IMR-90 (cell line): ENCODE data around the gene SIPA1. TPM values are rescaled to one million over a fixed set of nuclear protein-coding genes. Genes with fewer than 3 reads are reported as not detected.

Experiments used
- ATAC-seq: fragments of 200-7000 bp; cut with Tn5 transposase; 2 replicates; pipeline ENCODE4 v1.9.1; 2020; ENCODE audit warnings: low read depth, mild to moderate bottlenecking, moderate library complexity
- BruUV-seq: library from RNA; stranded (reverse); fragments of 400-500 nt; replicated peaks from 2 replicates; lab custom pipeline; 2021; lab: Mats Ljungman, UMichigan
- CTCF ChIA-PET: fragments of 300-600 bp; formaldehyde crosslinking; extraction: SDS; loops from one replicate; lab custom pipeline; 2021; ENCODE audit warnings: antibody characterized with exemption; lab: Yijun Ruan, JAX
- POLR2A ChIA-PET: fragments of 300-600 bp; sonication (Branson Sonifier 250); formaldehyde crosslinking; loops from one replicate; lab custom pipeline; 2022; ENCODE audit warnings: antibody characterized with exemption; ENCODE audit not compliant: unreplicated experiment; lab: Charles Lee
- DNase-seq: peaks from one replicate; pipeline ENCODE4 v3.0.0; 2013
- H2AFZ ChIP-seq: replicated peaks from 2 replicates; pipeline ENCODE3; 2013; ENCODE audit warnings: low read length, mild to moderate bottlenecking; ENCODE audit not compliant: poor library complexity
- H2AK5ac ChIP-seq: 2 replicates; pipeline ENCODE4 v1.6.1; 2013; ENCODE audit warnings: low read depth, low read length, inconsistent platforms
- H2AK9ac ChIP-seq: replicated peaks from 2 replicates; pipeline ENCODE3; 2013; ENCODE audit warnings: mild to moderate bottlenecking, low read depth, low read length, moderate library complexity; ENCODE audit not compliant: poor library complexity
- H2BK120ac ChIP-seq: 2 replicates; pipeline ENCODE4 v1.6.1; 2013; ENCODE audit warnings: low read depth, low read length, inconsistent platforms
- H2BK15ac ChIP-seq: 3 replicates; pipeline ENCODE4 v1.6.1; 2013; ENCODE audit warnings: low read depth, low read length, inconsistent platforms
- H2BK20ac ChIP-seq: 2 replicates; pipeline ENCODE4 v1.6.1; 2013; ENCODE audit warnings: low read depth, mild to moderate bottlenecking, inconsistent platforms, low read length, moderate library complexity
- H2BK5ac ChIP-seq: 2 replicates; pipeline ENCODE4 v1.6.1; 2013; ENCODE audit warnings: mild to moderate bottlenecking, low read depth, low read length, inconsistent platforms; ENCODE audit not compliant: poor library complexity, severe bottlenecking
- H3K14ac ChIP-seq: replicated peaks from 2 replicates; pipeline ENCODE4 v1.6.1; 2013; ENCODE audit warnings: low read depth, low read length, inconsistent platforms
- H3K18ac ChIP-seq: 2 replicates; pipeline ENCODE4 v1.6.1; 2013; ENCODE audit warnings: low read depth, low read length, control low read depth
- H3K23ac ChIP-seq: 2 replicates; pipeline ENCODE4 v1.6.1; 2013; ENCODE audit warnings: low read depth, low read length, inconsistent platforms
- H3K27ac ChIP-seq: 2 replicates; pipeline ENCODE4 v1.5.1; 2013; ENCODE audit warnings: mild to moderate bottlenecking, control low read depth, low read length; ENCODE audit not compliant: insufficient read depth
- H3K27me3 ChIP-seq: 2 replicates; pipeline ENCODE4 v1.6.1; 2013; ENCODE audit warnings: low read length; ENCODE audit not compliant: control insufficient read depth, insufficient read depth
- H3K36me3 ChIP-seq: 2 replicates; pipeline ENCODE4 v1.6.1; 2013; ENCODE audit warnings: low read length, mixed read lengths; ENCODE audit not compliant: control insufficient read depth, insufficient read depth
- H3K4ac ChIP-seq: 2 replicates; pipeline ENCODE4 v1.6.1; 2013; ENCODE audit warnings: low read depth, low read length, inconsistent platforms
- H3K4me1 ChIP-seq: 2 replicates; pipeline ENCODE4 v1.6.1; 2013; ENCODE audit warnings: low read length, mixed read lengths; ENCODE audit not compliant: control insufficient read depth, insufficient read depth
- H3K4me2 ChIP-seq: 2 replicates; pipeline ENCODE4 v1.6.1; 2013; ENCODE audit warnings: low read depth, mild to moderate bottlenecking, control low read depth, low read length, moderate library complexity
- H3K4me3 ChIP-seq: 2 replicates; pipeline ENCODE4 v1.5.1; 2013; ENCODE audit warnings: low read depth, mild to moderate bottlenecking, control low read depth, low read length, moderate library complexity; ENCODE audit not compliant: insufficient read depth
- H3K56ac ChIP-seq: 2 replicates; pipeline ENCODE4 v1.6.1; 2013; ENCODE audit warnings: low read length, inconsistent platforms; ENCODE audit not compliant: insufficient read depth; ENCODE audit errors: extremely low read depth
- H3K79me1 ChIP-seq, 2 experiments: 2 replicates each; pipeline ENCODE4 v1.6.1; 2013; ENCODE audit warnings: low read length in 2 of 2, inconsistent platforms in 1 of 2, low read depth in 1 of 2
- H3K9ac ChIP-seq: 2 replicates; pipeline ENCODE4 v1.6.1; 2013; ENCODE audit warnings: low read depth, low read length, control low read depth
- H3K9me1 ChIP-seq: 2 replicates; pipeline ENCODE4 v1.6.1; 2013; ENCODE audit warnings: low read length, inconsistent platforms; ENCODE audit not compliant: insufficient read depth
- H3K9me3 ChIP-seq: 2 replicates; pipeline ENCODE4 v1.6.1; 2013; ENCODE audit warnings: low read length; ENCODE audit not compliant: control insufficient read depth, insufficient read depth
- H4K20me1 ChIP-seq: 2 replicates; pipeline ENCODE4 v1.6.1; 2013; ENCODE audit warnings: low read length, inconsistent platforms; ENCODE audit not compliant: insufficient read depth
- H4K5ac ChIP-seq: 2 replicates; pipeline ENCODE4 v1.6.1; 2013; ENCODE audit warnings: mild to moderate bottlenecking, low read depth, low read length, control low read depth
- H4K8ac ChIP-seq, 2 experiments: 2 replicates each; pipeline ENCODE4 v1.6.1; 2013; ENCODE audit warnings: low read depth in 2 of 2, low read length in 2 of 2, control low read depth in 1 of 2, inconsistent platforms in 1 of 2
- H4K91ac ChIP-seq: 2 replicates; pipeline ENCODE4 v1.6.1; 2013; ENCODE audit warnings: low read depth, low read length, inconsistent platforms; ENCODE audit not compliant: insufficient read depth
- FOS ChIP-seq: fragments of 150-350 bp; IDR thresholded peaks from 2 replicates; pipeline ENCODE4 v1.6.1; 2016; ENCODE audit warnings: low read depth, low read length
- RCOR1 ChIP-seq: IDR thresholded peaks from 2 replicates; pipeline ENCODE4 v1.6.1; 2012; ENCODE audit warnings: mild to moderate bottlenecking, low read length, improper control_type of control experiment; ENCODE audit not compliant: insufficient replicate concordance
- WGBS, 2 experiments: methylation state at CpG; one replicate each; pipeline versions ENCODE4 v1.1.5 to v1.1.7; 2013; ENCODE audit warnings: missing lambda C conversion rate in 2 of 2; ENCODE audit not compliant: insufficient read length in 1 of 2; ENCODE audit errors: extremely low coverage in 2 of 2; 5-methylcytosine and 5-hydroxymethylcytosine counted together
- dilution Hi-C: fragments of 300-500 bp; cut with HindIII; formaldehyde crosslinking; loops from one replicate; pipeline ENCODE4 v1.14.3; 2018; ENCODE audit warnings: low sequenced_read_pairs; ENCODE audit not compliant: unreplicated experiment
- in situ Hi-C: fragments of 300-500 bp; cut with MboI; formaldehyde crosslinking; loops from 3 replicates; pipeline ENCODE4 v1.14.3; 2019; ENCODE audit warnings: low sequenced_read_pairs, inconsistent platforms, mixed read lengths
- intact Hi-C: fragments of 100-400 bp; cut with micrococcal nuclease; formaldehyde crosslinking; loops from 2 replicates; pipeline ENCODE4 v1.10.0; 2022
- polyA plus RNA-seq, 3 experiments: library from polyadenylated mRNA; depleted of rRNA; stranded (reverse); fragments of >200 nt; gene quantifications; 2 replicates each; pipeline ENCODE4 v1.2.3, GENCODE V29; 2012; ENCODE audit warnings: low replicate concordance in 1 of 3
- total RNA-seq: library from RNA; depleted of rRNA; stranded (reverse); fragments of >200 nt; gene quantifications from 2 replicates; pipeline ENCODE4 v1.2.3, GENCODE V29; 2012

SIPA1 gene
- total and polyA plus RNA-seq, 2 of the 4 experiments (the other 2 are of a cell fraction), result 10.6 to 39.7 TPM

DNA sequence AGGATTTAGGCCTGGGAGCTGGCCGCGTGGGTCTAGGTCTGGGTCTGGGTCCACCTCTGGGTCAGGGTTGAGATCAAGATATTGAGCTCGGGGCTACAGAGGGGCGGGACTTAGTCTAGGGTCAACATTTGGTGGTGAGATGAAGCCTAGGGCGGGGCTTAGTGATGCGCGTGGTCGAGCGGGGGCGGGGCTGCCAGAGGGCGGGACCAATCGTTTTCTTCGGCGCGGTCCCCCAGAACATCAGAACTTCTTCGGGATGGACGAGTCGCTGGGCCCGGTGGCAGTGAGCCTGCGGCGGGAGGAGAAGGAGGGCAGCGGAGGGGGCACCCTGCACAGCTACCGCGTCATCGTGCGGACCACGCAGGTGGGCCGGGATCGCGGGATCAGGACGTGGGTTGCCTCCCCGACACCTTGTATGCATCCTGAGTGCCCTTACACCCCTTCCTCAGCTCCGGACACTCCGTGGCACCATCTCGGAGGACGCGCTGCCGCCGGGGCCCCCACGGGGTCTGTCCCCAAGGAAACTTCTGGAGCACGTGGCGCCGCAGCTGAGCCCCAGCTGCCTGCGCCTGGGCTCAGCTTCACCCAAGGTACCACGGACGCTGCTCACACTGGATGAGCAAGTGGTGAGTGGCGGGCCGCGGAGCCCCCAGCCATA is 4.2 kb downstream of the SIPA1 start:
- no peak overlapping the region for H3K56ac ChIP-seq
- no peak overlapping the region for H2BK5ac ChIP-seq
- intact Hi-C loops (no loop called here), dilution Hi-C loops (no loop called here), in situ Hi-C loops (no loop called here)
- H4K20me1 ChIP-seq, result peaks cover 20% of the 10 kb centered on the region; the same call in 1 of the 2 replicates
- H3K23ac ChIP-seq, result no peak overlapping the region
- no peak overlapping the region for H3K14ac ChIP-seq
- no peak overlapping the region for H4K91ac ChIP-seq
- no TSS peak for BruUV-seq
- no peak overlapping the region for H3K4ac ChIP-seq
- no peak overlapping the region for H3K4me3 ChIP-seq
- no peak overlapping the region for H3K4me2 ChIP-seq
- WGBS, 2 experiments, result 49% methylated on average over 22 of the region's 49 CpGs; no CpG with 5 or more reads in 1 of the 2 experiments
- peak overlapping the region; percentile 76 for H2AK9ac ChIP-seq
- H3K4me1 ChIP-seq, result peaks cover 14% of the 10 kb centered on the region
- H3K27ac ChIP-seq, result no peak overlapping the region
- ChIA-PET POLR2A (no interaction called here), CTCF (no interaction called here)
- ATAC-seq, result no peak
- no peaks in the 10 kb centered on the region for H3K9me3 ChIP-seq
- no peak for DNase-seq
- H3K9me1 ChIP-seq, result peaks cover 19% of the 10 kb centered on the region
- H4K8ac ChIP-seq, result no peak overlapping the region
- TF ChIP-seq FOS (no peak), RCOR1 (no peak)
- H4K5ac ChIP-seq, result no peak overlapping the region; the same call in 1 of the 2 replicates
- no peak overlapping the region for H2BK20ac ChIP-seq
- H3K36me3 ChIP-seq, result peaks cover 10% of the 10 kb centered on the region
- no peak overlapping the region for H3K9ac ChIP-seq
- peaks cover 11 to 62% of the 10 kb centered on the region in 2 experiments for H3K79me1 ChIP-seq
- H2BK15ac ChIP-seq, result no peak overlapping the region; the same call in 2 of the 3 replicates
- H3K18ac ChIP-seq, result no peak overlapping the region
- no peaks in the 10 kb centered on the region for H3K27me3 ChIP-seq
- peak overlapping the region; percentile 72 for H2AFZ ChIP-seq
- no peak overlapping the region for H2BK120ac ChIP-seq
- H2AK5ac ChIP-seq, result 0 out of 2 replicates have a peak overlapping the region, but pooled peaks have one; percentile 15
